HepG2 (cell line): ENCODE results near the gene CDC34. TPM values are rescaled to one million over a fixed set of nuclear protein-coding genes. Genes with fewer than 3 reads are reported as not detected.

ENCODE experiments used
- ATAC-seq: fragments of 200-7000 bp; cut with Tn5 transposase; 3 replicates; pipeline ENCODE4 v1.9.1; 2020; ENCODE audit warnings: mild to moderate bottlenecking, moderate library complexity
- BruUV-seq: library from RNA; stranded (reverse); fragments of 400-500 nt; replicated peaks from 2 replicates; lab custom pipeline; 2021; lab: Mats Ljungman, UMichigan
- CTCF ChIA-PET: fragments of 300-600 bp; formaldehyde crosslinking; extraction: SDS; loops from one replicate; lab custom pipeline; 2021; ENCODE audit warnings: low total read pairs, inconsistent platforms, low intra/inter-chr PET ratio; lab: Yijun Ruan, JAX
- POLR2A ChIA-PET: fragments of 350-600 bp; sonication (Branson Sonifier 250); formaldehyde crosslinking; loops from one replicate; lab custom pipeline; 2020; ENCODE audit warnings: antibody characterized with exemption, inconsistent platforms; lab: Yijun Ruan, JAX
- DNase-seq: peaks from one replicate; pipeline ENCODE4 v3.0.0-alpha.2; 2015; ENCODE audit warnings: low spot score
- FAIRE-seq: peaks from 3 replicates; lab custom pipeline; 2011; peaks lifted over from hg19 to GRCh38; lab: Jason Lieb, UNC
- H2AFZ ChIP-seq: one replicate; pipeline ENCODE4 v1.6.1; 2011; ENCODE audit warnings: low read length, inconsistent platforms
- H3K27ac ChIP-seq: fragments of 300-600 bp; 3 replicates; pipeline ENCODE4 v1.8.0; 2011; ENCODE audit warnings: mixed run types, mild to moderate bottlenecking, mixed read lengths, low read length, inconsistent platforms; ENCODE audit not compliant: insufficient read depth; ENCODE audit errors: extremely low read length
- H3K27me3 ChIP-seq, 2 experiments: fragments of 200-600 bp in 1 of 2; 2 replicates in 1 of 2; 3 replicates in 1 of 2; pipeline versions ENCODE4 v1.6.0 to v1.8.0; 2011; ENCODE audit warnings: low read length in 2 of 2, mild to moderate bottlenecking in 2 of 2, moderate library complexity in 2 of 2, inconsistent platforms in 1 of 2; ENCODE audit not compliant: insufficient read depth in 2 of 2, control insufficient read depth in 1 of 2
- H3K36me3 ChIP-seq, 2 experiments: fragments of 200-600 bp in 1 of 2; replicated peaks in 1 of 2; 2 replicates in 1 of 2; 3 replicates in 1 of 2; pipeline versions ENCODE4 v1.5.1 to v1.8.0; 2011; ENCODE audit warnings: low read length in 2 of 2, inconsistent platforms in 1 of 2; ENCODE audit not compliant: insufficient read depth in 2 of 2, control insufficient read depth in 1 of 2
- H3K4me1 ChIP-seq: 2 replicates; pipeline ENCODE4 v1.5.1; 2012; ENCODE audit warnings: low read length, inconsistent platforms; ENCODE audit not compliant: insufficient read depth
- H3K4me2 ChIP-seq: 2 replicates; pipeline ENCODE4 v1.6.0; 2011; ENCODE audit warnings: low read depth, low read length, inconsistent platforms
- H3K4me3 ChIP-seq, 3 experiments: fragments of 200-600 bp in 1 of 3; sonication (generic), shearing (Covaris generic) in 1 of 3; replicated peaks in 1 of 3; 2 replicates each; pipeline ENCODE4 v1.5.1; 2011 to 2016; ENCODE audit warnings: low read length in 3 of 3, inconsistent platforms in 2 of 3, low read depth in 2 of 3, mild to moderate bottlenecking in 2 of 3, control low read depth in 1 of 3, mixed read lengths in 1 of 3; ENCODE audit not compliant: insufficient read depth in 1 of 3
- H3K79me2 ChIP-seq: one replicate; pipeline ENCODE4 v1.6.1; 2011; ENCODE audit warnings: low read length, inconsistent platforms; ENCODE audit not compliant: insufficient read depth
- H3K9ac ChIP-seq: 2 replicates; pipeline ENCODE4 v1.6.0; 2011; ENCODE audit warnings: mild to moderate bottlenecking, low read depth, low read length, inconsistent platforms; ENCODE audit not compliant: insufficient read depth
- H3K9me3 ChIP-seq: 2 replicates; pipeline ENCODE4 v1.5.1; 2012; ENCODE audit warnings: mild to moderate bottlenecking, low read length
- H4K20me1 ChIP-seq: 2 replicates; pipeline ENCODE4 v1.6.0; 2011; ENCODE audit warnings: inconsistent platforms, mild to moderate bottlenecking, low read length, moderate library complexity; ENCODE audit not compliant: insufficient read depth
- AGO2 ChIP-seq: fragments of 200-400 bp; formaldehyde crosslinking; optimal IDR thresholded peaks from 2 replicates; pipeline ENCODE3; 2017; ENCODE audit warnings: mild to moderate bottlenecking, low read depth, low read length, moderate library complexity
- AKAP8 ChIP-seq: sonication (generic); formaldehyde crosslinking; IDR thresholded peaks from 2 replicates; pipeline ENCODE4 v1.5.1; 2020; ENCODE audit warnings: mild to moderate bottlenecking, missing genetic modification reagents
- GABPB1 ChIP-seq: IDR thresholded peaks from 2 replicates; pipeline ENCODE4 v1.6.1; 2016; ENCODE audit warnings: mild to moderate bottlenecking, missing genetic modification reagents, moderate library complexity, missing compliant biosample characterization
- IKZF4 ChIP-seq: sonication (generic); formaldehyde crosslinking; IDR thresholded peaks from 2 replicates; pipeline ENCODE4 v1.5.1; 2020; ENCODE audit warnings: borderline replicate concordance, mild to moderate bottlenecking, low read depth, missing genetic modification reagents; ENCODE audit errors: not compliant biosample characterization
- MIER2 ChIP-seq: IDR thresholded peaks from 2 replicates; pipeline ENCODE4 v1.6.1; 2016; ENCODE audit warnings: missing biosample characterization, missing genetic modification reagents
- RBFOX2 ChIP-seq: fragments of 200-400 bp; formaldehyde crosslinking; IDR thresholded peaks from 2 replicates; pipeline ENCODE4 v1.6.1; 2017; ENCODE audit warnings: low read depth, mild to moderate bottlenecking, low read length
- SIN3A ChIP-seq: IDR thresholded peaks from 2 replicates; pipeline ENCODE4 v1.6.1; 2011; ENCODE audit warnings: low read depth, mild to moderate bottlenecking, control low read depth, low read length, borderline replicate concordance
- UBTF ChIP-seq: sonication (generic); formaldehyde crosslinking; IDR thresholded peaks from 2 replicates; pipeline ENCODE4 v1.4.0; 2020; ENCODE audit warnings: mild to moderate bottlenecking, missing genetic modification reagents
- ZNF263 ChIP-seq: sonication (generic); formaldehyde crosslinking; IDR thresholded peaks from 2 replicates; pipeline ENCODE4 v1.4.0; 2020; ENCODE audit warnings: missing genetic modification reagents
- WGBS: methylation state at CpG from one replicate; pipeline ENCODE4 v1.1.6; 2017; ENCODE audit warnings: low lambda C conversion rate; 5-methylcytosine and 5-hydroxymethylcytosine counted together
- in situ Hi-C: cut with HindIII; loops from 2 replicates; pipeline ENCODE4 v1.10.0; 2017; ENCODE audit warnings: low pct_unique_long_range_greater_than_20kb; ENCODE audit not compliant: extremely low pct_ligation_motif_present
- intact Hi-C: fragments of 100-400 bp; cut with micrococcal nuclease; formaldehyde crosslinking; loops from one replicate; pipeline ENCODE4 v1.10.0; 2022; ENCODE audit not compliant: unreplicated experiment
- polyA plus RNA-seq, 8 experiments: library from polyadenylated mRNA; depleted of rRNA in 3 of 8; stranded (reverse) in 7 of 8; unstranded in 1 of 8; fragments of >200 nt; fragmentation: Illumina TruSeq in 4 of 8; extraction: Trizol in 4 of 8; gene quantifications; 2 replicates each; pipeline versions ENCODE4 v1.2.1 to v1.2.3, GENCODE V29; 2011 to 2016; ENCODE audit warnings: low read depth in 4 of 8, missing spikeins in 1 of 8, mixed read lengths in 1 of 8; ENCODE audit not compliant: insufficient read depth in 1 of 8
- total RNA-seq, 5 experiments: library from RNA; depleted of rRNA; stranded (reverse); fragments of >200 nt; fragmentation: Illumina TruSeq; extraction: Trizol; gene quantifications; 2 replicates each; pipeline ENCODE4 v1.2.3, GENCODE V29; 2016; ENCODE audit warnings: low read depth in 1 of 5
- TF ChIP-seq, protein P1 (sequence below): sonication (generic); formaldehyde crosslinking; IDR thresholded peaks from 2 replicates; pipeline ENCODE4 v1.4.0; 2020; ENCODE audit warnings: missing genetic modification reagents
- TF ChIP-seq, protein P2 (sequence below): sonication (generic); formaldehyde crosslinking; IDR thresholded peaks from 2 replicates; pipeline ENCODE4 v1.4.0; 2020; ENCODE audit warnings: missing genetic modification reagents, borderline replicate concordance
- TF ChIP-seq, protein P3 (sequence below): sonication (generic); formaldehyde crosslinking; IDR thresholded peaks from 2 replicates; pipeline ENCODE4 v1.4.0; 2020; ENCODE audit warnings: missing genetic modification reagents

The CDC34 gene
- total and polyA plus RNA-seq, 2 of the 13 experiments (the other 11 are each of a cell fraction or from before 2014, with no cell fraction given): 138 to 150 TPM

GRCh38 chr19:575527-576506, 44.3 kb downstream of the CDC34 start:
- H3K9ac ChIP-seq: peak overlapping the region; percentile 76; the same call in 1 of the 2 replicates
- WGBS: 85% methylated on average over 14 of the region's 38 CpGs
- TF ChIP-seq IKZF4 (CRISPR knock-in tag): no peak
- TF ChIP-seq AGO2: peak; percentile 28
- no peak for TF ChIP-seq MIER2 (CRISPR knock-in tag)
- TF ChIP-seq UBTF (CRISPR knock-in tag): 0 out of 2 replicates have a peak, but pooled peaks have one; percentile 14
- TF ChIP-seq SIN3A: peak; percentile 8; the same call in 1 of the 2 replicates
- TF ChIP-seq, protein P1, sequence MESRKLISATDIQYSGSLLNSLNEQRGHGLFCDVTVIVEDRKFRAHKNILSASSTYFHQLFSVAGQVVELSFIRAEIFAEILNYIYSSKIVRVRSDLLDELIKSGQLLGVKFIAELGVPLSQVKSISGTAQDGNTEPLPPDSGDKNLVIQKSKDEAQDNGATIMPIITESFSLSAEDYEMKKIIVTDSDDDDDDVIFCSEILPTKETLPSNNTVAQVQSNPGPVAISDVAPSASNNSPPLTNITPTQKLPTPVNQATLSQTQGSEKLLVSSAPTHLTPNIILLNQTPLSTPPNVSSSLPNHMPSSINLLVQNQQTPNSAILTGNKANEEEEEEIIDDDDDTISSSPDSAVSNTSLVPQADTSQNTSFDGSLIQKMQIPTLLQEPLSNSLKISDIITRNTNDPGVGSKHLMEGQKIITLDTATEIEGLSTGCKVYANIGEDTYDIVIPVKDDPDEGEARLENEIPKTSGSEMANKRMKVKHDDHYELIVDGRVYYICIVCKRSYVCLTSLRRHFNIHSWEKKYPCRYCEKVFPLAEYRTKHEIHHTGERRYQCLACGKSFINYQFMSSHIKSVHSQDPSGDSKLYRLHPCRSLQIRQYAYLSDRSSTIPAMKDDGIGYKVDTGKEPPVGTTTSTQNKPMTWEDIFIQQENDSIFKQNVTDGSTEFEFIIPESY (CRISPR knock-in tag): peak; percentile 69; the same call in 1 of the 2 replicates
- TF ChIP-seq, protein P2, sequence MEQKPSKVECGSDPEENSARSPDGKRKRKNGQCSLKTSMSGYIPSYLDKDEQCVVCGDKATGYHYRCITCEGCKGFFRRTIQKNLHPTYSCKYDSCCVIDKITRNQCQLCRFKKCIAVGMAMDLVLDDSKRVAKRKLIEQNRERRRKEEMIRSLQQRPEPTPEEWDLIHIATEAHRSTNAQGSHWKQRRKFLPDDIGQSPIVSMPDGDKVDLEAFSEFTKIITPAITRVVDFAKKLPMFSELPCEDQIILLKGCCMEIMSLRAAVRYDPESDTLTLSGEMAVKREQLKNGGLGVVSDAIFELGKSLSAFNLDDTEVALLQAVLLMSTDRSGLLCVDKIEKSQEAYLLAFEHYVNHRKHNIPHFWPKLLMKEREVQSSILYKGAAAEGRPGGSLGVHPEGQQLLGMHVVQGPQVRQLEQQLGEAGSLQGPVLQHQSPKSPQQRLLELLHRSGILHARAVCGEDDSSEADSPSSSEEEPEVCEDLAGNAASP (CRISPR knock-in tag): no peak
- TF ChIP-seq RBFOX2: peak; percentile 37; the same call in 1 of the 2 replicates
- TF ChIP-seq ZNF263 (CRISPR knock-in tag): peak; percentile 20; the same call in 1 of the 2 replicates
- TF ChIP-seq, protein P3, sequence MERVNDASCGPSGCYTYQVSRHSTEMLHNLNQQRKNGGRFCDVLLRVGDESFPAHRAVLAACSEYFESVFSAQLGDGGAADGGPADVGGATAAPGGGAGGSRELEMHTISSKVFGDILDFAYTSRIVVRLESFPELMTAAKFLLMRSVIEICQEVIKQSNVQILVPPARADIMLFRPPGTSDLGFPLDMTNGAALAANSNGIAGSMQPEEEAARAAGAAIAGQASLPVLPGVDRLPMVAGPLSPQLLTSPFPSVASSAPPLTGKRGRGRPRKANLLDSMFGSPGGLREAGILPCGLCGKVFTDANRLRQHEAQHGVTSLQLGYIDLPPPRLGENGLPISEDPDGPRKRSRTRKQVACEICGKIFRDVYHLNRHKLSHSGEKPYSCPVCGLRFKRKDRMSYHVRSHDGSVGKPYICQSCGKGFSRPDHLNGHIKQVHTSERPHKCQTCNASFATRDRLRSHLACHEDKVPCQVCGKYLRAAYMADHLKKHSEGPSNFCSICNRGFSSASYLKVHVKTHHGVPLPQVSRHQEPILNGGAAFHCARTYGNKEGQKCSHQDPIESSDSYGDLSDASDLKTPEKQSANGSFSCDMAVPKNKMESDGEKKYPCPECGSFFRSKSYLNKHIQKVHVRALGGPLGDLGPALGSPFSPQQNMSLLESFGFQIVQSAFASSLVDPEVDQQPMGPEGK (CRISPR knock-in tag): 0 out of 2 replicates have a peak, but pooled peaks have one; percentile 7
- peak; percentile 10; the same call in 1 of the 2 replicates for TF ChIP-seq GABPB1 (CRISPR knock-in tag)
- peak; percentile 77; the same call in 1 of the 2 replicates for TF ChIP-seq AKAP8
- H3K79me2 ChIP-seq: peaks cover 74% of the 10 kb centered on the region
- intact Hi-C loops (no loop called here), in situ Hi-C loops (no loop called here)
- H3K36me3 ChIP-seq: peaks cover 23 to 24% of the 10 kb centered on the region in 2 experiments; a peak in 4 of 5 replicates
- no peak overlapping the region for H3K27ac ChIP-seq
- H3K9me3 ChIP-seq: no peaks in the 10 kb centered on the region
- DNase-seq (no peak), FAIRE-seq (no peak), ATAC-seq (no peak)
- no peak overlapping the region for H2AFZ ChIP-seq
- peak overlapping the region; percentile 90 to 99 (median 96); a peak in 5 of 6 replicates for H3K4me3 ChIP-seq
- peaks cover 16% of the 10 kb centered on the region for H3K4me1 ChIP-seq
- POLR2A ChIA-PET: interaction anchor here (0.6 to 3.1 kb wide), 6 partner anchors 8 to 164 kb away, joined by 3 to 13 read pairs (median 6); no protein-coding TSS in a partner anchor
- CTCF ChIA-PET: interaction anchor here (1.1 kb wide), 1 partner anchor 12 kb away, joined by 3 read pairs; no protein-coding TSS in a partner anchor
- peaks cover 74% of the 10 kb centered on the region for H4K20me1 ChIP-seq
- H3K27me3 ChIP-seq: no peaks in the 10 kb centered on the region; a peak in 1 of 5 replicates
- BruUV-seq: no TSS peak
- H3K4me2 ChIP-seq: peak overlapping the region; percentile 93
